ENCODE measurements around the gene ADPRH. TPM values are rescaled to one million over a fixed set of nuclear protein-coding genes. Genes with fewer than 3 reads are reported as not detected.

ADPRH gene
- total RNA-seq, 1 experiment from 2014 or later = 2.0 TPM

DNA sequence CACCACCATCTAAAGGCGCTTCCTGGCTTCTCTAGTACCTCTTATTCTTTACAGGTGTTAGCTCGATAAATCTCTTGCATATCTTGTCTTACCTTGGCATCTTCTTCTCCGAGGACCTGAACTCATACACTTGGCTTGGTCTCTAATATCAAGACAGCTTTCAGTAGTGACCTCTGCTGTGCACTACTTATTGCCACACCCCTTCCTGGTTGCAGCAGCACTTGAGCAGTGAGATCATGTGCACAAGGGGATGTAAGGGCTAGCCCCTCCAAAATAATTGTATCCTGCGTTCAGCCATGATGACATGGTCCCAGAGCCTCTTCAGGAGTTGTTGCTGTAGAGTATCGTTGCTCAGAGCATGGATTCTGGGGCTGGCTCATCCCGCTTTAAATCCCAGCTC, 17.1 kb downstream of the ADPRH start:
- Histone ChIP-seq H3K36me3 (no peaks in the 10 kb centered on the region), H3K27me3 (replicated peaks) (no peaks in the 10 kb centered on the region), H3K27ac (no peak overlapping the region), H3K4me3 (no peak overlapping the region), H3K4me1 (replicated peaks) (peaks cover 19% of the 10 kb centered on the region), H3K9me3 (replicated peaks) (no peaks in the 10 kb centered on the region)
- DNase-seq (ENCODE audit: low read depth in 1 of 2, low spot score in 2 of 2) = no peak

DNA sequence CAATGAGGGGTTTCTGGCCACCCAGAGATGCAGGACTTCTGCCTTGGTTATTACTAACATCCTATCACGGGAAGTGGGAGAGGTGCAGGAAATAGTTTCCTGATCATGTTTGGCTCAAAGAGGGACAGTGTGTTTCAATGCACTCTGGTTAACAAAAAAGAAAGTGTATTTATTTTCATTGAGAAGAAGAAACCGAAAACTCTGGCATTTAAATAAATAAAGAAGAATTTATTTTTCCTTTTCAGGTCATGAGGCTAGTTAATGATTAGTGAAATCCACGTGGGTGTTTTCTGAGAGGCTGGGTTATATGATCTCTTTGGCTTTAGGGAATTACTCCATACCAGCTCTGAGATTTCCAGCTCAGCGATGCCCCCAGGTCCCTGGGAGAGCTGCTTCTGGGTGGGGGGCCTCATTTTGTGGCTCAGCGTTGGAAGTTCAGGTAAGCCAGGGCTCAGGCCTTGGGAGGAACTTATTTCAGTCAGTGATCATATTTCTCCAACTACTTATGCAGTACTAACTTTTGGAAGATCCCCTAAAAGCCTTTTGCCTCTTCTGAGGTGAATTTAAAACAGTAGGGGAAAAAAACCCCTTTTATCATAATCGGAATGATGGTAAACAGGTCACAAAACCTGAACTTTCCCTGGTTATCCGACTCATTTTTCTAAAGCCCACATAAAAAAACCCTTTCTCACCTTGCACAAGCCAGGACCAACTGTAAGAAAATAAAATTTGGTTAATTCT, 18.4 kb downstream of the ADPRH start, which contains the start of gene PLA1A:
PLA1A (plus strand) TSS at position 338 of the 741 bp plus-strand sequence; CDS start at position 367, 29 bp downstream.
- H3K4me1 ChIP-seq (replicated peaks) = peaks cover 19% of the 10 kb centered on the region
- no peak within 1 kb of the TSS for H3K4me3 ChIP-seq
- H3K27me3 ChIP-seq (replicated peaks) = no peaks in the 10 kb centered on the region
- H3K27ac ChIP-seq = no peak within 1 kb of the TSS
- no peaks in the 10 kb centered on the region for H3K36me3 ChIP-seq
- H3K9me3 ChIP-seq (replicated peaks) = no peaks in the 10 kb centered on the region
- DNase-seq (ENCODE audit: low read depth in 1 of 2, low spot score in 2 of 2) = peak in 1 of 2 experiments; percentile 25

DNA sequence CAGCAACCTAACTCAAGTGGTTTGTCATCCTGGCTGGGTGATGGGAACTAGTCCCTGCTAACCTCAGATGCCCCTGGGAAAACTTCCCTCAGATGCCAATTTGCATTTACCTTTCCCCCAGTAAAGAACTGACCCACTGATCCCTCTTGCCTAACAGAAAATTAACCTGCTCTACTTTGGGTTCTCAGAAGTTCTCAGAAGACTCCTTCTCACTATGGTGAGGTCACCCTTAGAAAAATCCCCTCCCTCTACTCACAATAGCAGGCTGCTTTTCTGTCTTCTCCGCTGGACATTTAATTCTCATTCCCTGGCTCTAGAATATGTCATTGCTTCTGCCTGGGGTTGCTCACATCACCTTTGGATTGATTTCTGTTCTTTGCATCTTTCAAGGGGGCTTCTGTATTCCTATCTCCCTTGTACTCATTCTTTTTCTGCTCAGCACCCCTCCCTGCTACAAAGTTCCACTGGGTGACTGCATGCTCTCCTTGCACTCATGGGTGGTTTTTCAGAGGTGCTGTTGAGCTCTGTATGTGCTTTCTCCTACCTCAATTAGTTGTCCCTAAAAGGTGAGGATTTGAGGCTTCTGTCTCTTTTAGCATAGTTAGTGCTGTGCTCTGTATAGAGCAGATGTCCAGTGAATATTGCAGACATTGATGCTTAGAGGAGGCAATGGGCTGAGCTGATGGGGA, 19.3 kb downstream of the ADPRH start:
- no peak overlapping the region for H3K27ac ChIP-seq
- H3K27me3 ChIP-seq (replicated peaks) = no peaks in the 10 kb centered on the region
- H3K36me3 ChIP-seq = no peaks in the 10 kb centered on the region
- no peak for DNase-seq (ENCODE audit: low read depth in 1 of 2, low spot score in 2 of 2)
- no peak overlapping the region for H3K4me3 ChIP-seq
- H3K9me3 ChIP-seq (replicated peaks) = no peaks in the 10 kb centered on the region
- H3K4me1 ChIP-seq (replicated peaks) = peaks cover 19% of the 10 kb centered on the region

DNA sequence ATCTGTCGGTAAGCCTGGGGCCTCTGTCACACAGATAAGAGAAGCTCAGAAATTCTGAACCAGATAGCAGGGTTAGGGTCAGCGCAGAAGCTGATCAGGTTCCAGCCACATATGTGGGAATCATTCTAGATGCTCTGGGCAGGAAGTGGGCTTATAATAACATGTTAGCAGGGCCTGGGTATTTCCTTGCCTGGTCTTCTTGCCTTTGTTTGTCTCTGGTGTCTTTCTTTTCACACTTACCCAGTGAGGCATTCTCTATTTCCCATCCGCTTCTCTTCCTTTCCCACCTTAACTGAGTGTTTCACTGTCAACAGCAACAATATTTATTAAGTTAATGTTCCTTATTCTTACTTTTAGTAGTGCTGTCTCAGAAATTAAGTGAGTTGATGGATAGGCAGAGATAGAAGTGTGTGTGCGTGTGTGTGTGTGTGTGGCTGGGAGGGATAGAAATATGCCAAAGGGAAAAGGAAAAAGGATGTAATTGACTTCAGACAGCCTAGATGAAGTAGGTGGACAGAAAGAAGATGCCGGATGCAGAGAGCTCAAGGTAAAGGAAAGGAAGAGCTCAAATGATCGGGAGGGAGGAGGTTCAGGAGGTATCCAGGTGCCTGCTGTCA, 20.4 kb downstream of the ADPRH start:
- Histone ChIP-seq H3K4me1 (replicated peaks) (peaks cover 20% of the 10 kb centered on the region), H3K36me3 (no peaks in the 10 kb centered on the region), H3K27me3 (replicated peaks) (no peaks in the 10 kb centered on the region), H3K4me3 (no peak overlapping the region), H3K9me3 (replicated peaks) (no peaks in the 10 kb centered on the region), H3K27ac (no peak overlapping the region)
- DNase-seq (ENCODE audit: low read depth in 1 of 2, low spot score in 2 of 2) = no peak

- no peaks in the 10 kb centered on the region for H3K9me3 ChIP-seq (replicated peaks)
- no peaks in the 10 kb centered on the region for H3K36me3 ChIP-seq
- peaks cover 25% of the 10 kb centered on the region for H3K4me1 ChIP-seq (replicated peaks)
- no peak for DNase-seq (ENCODE audit: low read depth in 1 of 2, low spot score in 2 of 2)
- no peak overlapping the region for H3K27ac ChIP-seq
- H3K4me3 ChIP-seq = no peak overlapping the region
- no peaks in the 10 kb centered on the region for H3K27me3 ChIP-seq (replicated peaks)
Measured at GRCh38 chr3:119600732-119601131, 21.4 kb downstream of the ADPRH start.

DNA sequence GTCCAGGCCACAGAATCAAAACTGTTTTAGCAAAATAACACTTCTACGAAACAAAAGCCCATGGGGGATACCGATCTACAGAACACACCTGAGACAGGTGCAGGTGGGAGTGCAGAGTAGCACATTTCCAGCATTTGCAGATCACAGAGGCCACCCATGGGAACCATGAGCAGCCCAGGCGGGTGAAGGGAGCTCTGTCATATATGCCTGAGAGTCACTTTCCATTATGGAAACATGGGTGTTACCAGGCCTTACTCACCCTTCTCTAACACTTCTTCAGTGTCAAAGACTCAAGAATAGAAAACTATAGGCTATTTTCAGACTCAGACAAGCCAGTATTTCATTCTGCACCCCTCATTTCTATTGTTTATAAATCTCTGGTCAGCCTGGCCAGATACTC, 21.9 kb downstream of the ADPRH start:
- H3K4me1 ChIP-seq (replicated peaks) = peaks cover 21% of the 10 kb centered on the region
- H3K27me3 ChIP-seq (replicated peaks) = no peaks in the 10 kb centered on the region
- no peaks in the 10 kb centered on the region for H3K9me3 ChIP-seq (replicated peaks)
- no peak for DNase-seq (ENCODE audit: low read depth in 1 of 2, low spot score in 2 of 2)
- H3K4me3 ChIP-seq = no peak overlapping the region
- no peak overlapping the region for H3K27ac ChIP-seq
- no peaks in the 10 kb centered on the region for H3K36me3 ChIP-seq

- peaks cover 11% of the 10 kb centered on the region for H3K4me1 ChIP-seq (replicated peaks)
- no peak overlapping the region for H3K27ac ChIP-seq
- H3K9me3 ChIP-seq (replicated peaks) = no peaks in the 10 kb centered on the region
- no peak for DNase-seq (ENCODE audit: low read depth in 1 of 2, low spot score in 2 of 2)
- no peaks in the 10 kb centered on the region for H3K27me3 ChIP-seq (replicated peaks)
- H3K36me3 ChIP-seq = no peaks in the 10 kb centered on the region
- no peak overlapping the region for H3K4me3 ChIP-seq
Measured at GRCh38 chr3:119602676-119603075, 23.4 kb downstream of the ADPRH start.

GRCh38 chr3:119604878-119605277, 25.6 kb downstream of the ADPRH start:
- H3K27ac ChIP-seq = no peak overlapping the region

DNA sequence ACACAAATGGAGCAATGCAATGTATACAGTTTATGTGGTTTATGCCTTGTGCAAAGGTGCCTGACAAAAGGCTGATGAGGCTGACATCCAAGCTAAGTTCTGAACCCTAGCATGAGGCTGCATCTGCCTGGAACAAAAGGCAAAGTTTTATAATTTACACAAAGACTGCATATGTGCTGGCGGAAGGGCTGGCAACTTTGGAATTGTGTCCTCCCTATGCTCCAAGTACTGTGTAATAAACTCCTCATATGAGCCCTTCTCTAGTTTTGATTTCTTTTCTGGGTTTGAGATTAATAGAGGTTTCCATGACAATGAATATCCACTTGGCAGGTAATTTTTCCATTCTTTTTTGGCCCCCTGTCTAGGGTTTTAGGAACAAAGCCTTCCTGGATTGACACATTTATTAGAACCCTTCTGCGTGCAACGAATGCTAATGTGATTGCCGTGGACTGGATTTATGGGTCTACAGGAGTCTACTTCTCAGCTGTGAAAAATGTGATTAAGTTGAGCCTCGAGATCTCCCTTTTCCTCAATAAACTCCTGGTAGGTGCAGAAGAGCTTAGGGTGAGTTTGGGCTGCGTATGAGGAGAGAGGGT, 29.2 kb downstream of the ADPRH start:
- Histone ChIP-seq H3K9me3 (replicated peaks) (no peaks in the 10 kb centered on the region), H3K36me3 (no peaks in the 10 kb centered on the region), H3K4me1 (replicated peaks) (peaks cover 8% of the 10 kb centered on the region), H3K27ac (no peak overlapping the region), H3K27me3 (replicated peaks) (no peaks in the 10 kb centered on the region), H3K4me3 (no peak overlapping the region)
- no peak for DNase-seq (ENCODE audit: low read depth in 1 of 2, low spot score in 2 of 2)

More at GRCh38 chr3:119604878-119605277, 25.6 kb downstream of the ADPRH start:
- Histone ChIP-seq H3K4me3 (no peak overlapping the region), H3K4me1 (replicated peaks) (peaks cover 8% of the 10 kb centered on the region), H3K27me3 (replicated peaks) (no peaks in the 10 kb centered on the region), H3K36me3 (no peaks in the 10 kb centered on the region), H3K9me3 (replicated peaks) (no peaks in the 10 kb centered on the region)
- peak in 1 of 2 experiments; percentile 33 for DNase-seq (ENCODE audit: low read depth in 1 of 2, low spot score in 2 of 2)

DNA sequence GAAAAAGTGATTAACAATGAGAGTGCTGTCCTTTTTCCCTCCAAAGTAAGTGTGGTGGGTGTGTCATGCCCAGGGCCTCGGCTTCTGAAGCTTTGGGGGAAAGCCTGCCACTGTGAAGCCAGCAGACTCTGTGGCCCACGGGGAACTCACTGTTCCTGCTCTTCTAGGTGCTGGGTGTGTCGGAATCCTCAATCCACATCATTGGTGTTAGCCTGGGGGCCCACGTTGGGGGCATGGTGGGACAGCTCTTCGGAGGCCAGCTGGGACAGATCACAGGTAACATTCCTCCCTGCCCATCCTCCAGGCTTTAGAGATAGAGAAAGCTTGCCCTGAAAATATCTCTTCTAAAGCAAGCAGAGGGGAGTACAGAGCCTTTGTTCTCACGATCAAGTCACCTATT, 30.0 kb downstream of the ADPRH start:
- H3K27ac ChIP-seq = no peak overlapping the region
- no peaks in the 10 kb centered on the region for H3K27me3 ChIP-seq (replicated peaks)
- H3K4me3 ChIP-seq = no peak overlapping the region
- H3K36me3 ChIP-seq = no peaks in the 10 kb centered on the region
- no peaks in the 10 kb centered on the region for H3K9me3 ChIP-seq (replicated peaks)
- H3K4me1 ChIP-seq (replicated peaks) = peaks cover 8% of the 10 kb centered on the region
- no peak for DNase-seq (ENCODE audit: low read depth in 1 of 2, low spot score in 2 of 2)

- no peak overlapping the region for H3K27ac ChIP-seq
- DNase-seq (ENCODE audit: low read depth in 1 of 2, low spot score in 2 of 2) = no peak
- no peaks in the 10 kb centered on the region for H3K36me3 ChIP-seq
- no peak overlapping the region for H3K4me3 ChIP-seq
- H3K27me3 ChIP-seq (replicated peaks) = no peaks in the 10 kb centered on the region
- H3K9me3 ChIP-seq (replicated peaks) = no peaks in the 10 kb centered on the region
- no peaks in the 10 kb centered on the region for H3K4me1 ChIP-seq (replicated peaks)
Measured at GRCh38 chr3:119611664-119612063, 32.4 kb downstream of the ADPRH start.

DNA sequence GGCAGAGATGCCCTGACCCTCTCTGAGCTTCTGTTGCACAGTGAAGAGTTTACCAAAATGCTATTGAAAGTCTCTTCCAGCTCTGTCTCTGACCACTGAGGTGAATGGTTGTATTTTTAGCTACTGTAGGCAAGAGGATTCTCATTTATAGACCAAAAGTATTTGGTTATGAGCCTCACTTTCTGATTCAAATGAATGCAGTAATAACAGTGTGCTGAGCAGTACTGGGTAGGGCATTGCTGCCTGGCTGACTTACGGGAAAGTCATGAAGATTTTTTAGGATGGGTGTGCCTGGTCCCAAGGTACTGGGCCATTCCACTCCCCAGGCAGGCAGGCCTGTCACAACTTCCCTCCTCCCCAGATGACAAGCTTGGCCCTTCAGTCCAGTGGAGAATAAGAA, 33.9 kb downstream of the ADPRH start:
- Histone ChIP-seq H3K27ac (no peak overlapping the region), H3K4me1 (replicated peaks) (no peaks in the 10 kb centered on the region), H3K36me3 (no peaks in the 10 kb centered on the region), H3K9me3 (replicated peaks) (no peaks in the 10 kb centered on the region), H3K27me3 (replicated peaks) (no peaks in the 10 kb centered on the region), H3K4me3 (no peak overlapping the region)
- no peak for DNase-seq (ENCODE audit: low read depth in 1 of 2, low spot score in 2 of 2)

GRCh38 chr3:119613872-119614271, 34.6 kb downstream of the ADPRH start:
- H3K27ac ChIP-seq = no peak overlapping the region
- no peaks in the 10 kb centered on the region for H3K4me1 ChIP-seq (replicated peaks)
- no peak overlapping the region for H3K4me3 ChIP-seq
- no peaks in the 10 kb centered on the region for H3K9me3 ChIP-seq (replicated peaks)
- H3K36me3 ChIP-seq = no peaks in the 10 kb centered on the region
- H3K27me3 ChIP-seq (replicated peaks) = no peaks in the 10 kb centered on the region
- no peak for DNase-seq (ENCODE audit: low read depth in 1 of 2, low spot score in 2 of 2)

- Histone ChIP-seq H3K9me3 (replicated peaks) (no peaks in the 10 kb centered on the region), H3K4me3 (no peak overlapping the region), H3K4me1 (replicated peaks) (no peaks in the 10 kb centered on the region), H3K27ac (no peak overlapping the region), H3K27me3 (replicated peaks) (no peaks in the 10 kb centered on the region), H3K36me3 (no peaks in the 10 kb centered on the region)
- no peak for DNase-seq (ENCODE audit: low read depth in 1 of 2, low spot score in 2 of 2)
Measured at GRCh38 chr3:119616056-119616455, 36.8 kb downstream of the ADPRH start.

Data from SJSA1 (cell line).